CD14-positive monocyte (primary cell): Measurements from ENCODE around the gene WIPI1. TPM values are rescaled to one million over a fixed set of nuclear protein-coding genes. Genes with fewer than 3 reads are reported as not detected.
A peak's percentile ranks its signal among the peaks of the same experiment; 100 is the strongest.

ENCODE experiments used
- DNase-seq, 3 donors: peaks; one replicate each; pipeline ENCODE4 v3.0.0-alpha.2; 2011 to 2022
- H2AFZ ChIP-seq: 2 replicates; pipeline ENCODE4 v1.6.0; 2012; ENCODE audit warnings: mild to moderate bottlenecking, low read depth, low read length, inconsistent platforms; ENCODE audit not compliant: insufficient read depth, poor library complexity, severe bottlenecking
- H3K27ac ChIP-seq, 2 donors: 1 replicate in 1 of 2; 2 replicates in 1 of 2; pipeline ENCODE4 v1.5.1; 2012 to 2013; ENCODE audit warnings: low read length in 2 of 2, control low read depth in 1 of 2, inconsistent platforms in 1 of 2, low read depth in 1 of 2, mild to moderate bottlenecking in 1 of 2
- H3K27me3 ChIP-seq, 2 donors: one replicate each; pipeline versions ENCODE4 v1.6.0 to v1.6.1; 2011 to 2013; ENCODE audit warnings: low read length in 2 of 2; ENCODE audit not compliant: control insufficient read depth in 2 of 2, insufficient read depth in 2 of 2
- H3K36me3 ChIP-seq, 2 donors: replicated peaks in 1 of 2; 1 replicate in 1 of 2; 2 replicates in 1 of 2; pipeline versions ENCODE4 v1.5.1 to v1.6.1; 2012 to 2013; ENCODE audit warnings: low read length in 2 of 2, control low read depth in 1 of 2, inconsistent platforms in 1 of 2, mild to moderate bottlenecking in 1 of 2; ENCODE audit not compliant: insufficient read depth in 2 of 2, control insufficient read depth in 1 of 2
- H3K4me1 ChIP-seq, 2 donors: 1 replicate in 1 of 2; 2 replicates in 1 of 2; pipeline versions ENCODE4 v1.5.1 to v1.6.1; 2012 to 2013; ENCODE audit warnings: low read length in 2 of 2, control low read depth in 1 of 2, inconsistent platforms in 1 of 2, mild to moderate bottlenecking in 1 of 2, moderate library complexity in 1 of 2; ENCODE audit not compliant: insufficient read depth in 2 of 2, control insufficient read depth in 1 of 2
- H3K4me2 ChIP-seq: replicated peaks from 2 replicates; pipeline ENCODE3; 2012; ENCODE audit warnings: low read length, moderate library complexity, mild to moderate bottlenecking; ENCODE audit not compliant: poor library complexity, severe bottlenecking; ENCODE audit errors: extremely low read depth
- H3K4me3 ChIP-seq, 3 experiments: fragments of 200-600 bp in 1 of 3; sonication (generic) in 1 of 3; replicated peaks in 1 of 3; 1 replicate in 2 of 3; 2 replicates in 1 of 3; pipeline ENCODE4 v1.5.1; 2011 to 2013; ENCODE audit warnings: low read length in 3 of 3, mild to moderate bottlenecking in 3 of 3, control low read depth in 2 of 3, low read depth in 2 of 3, inconsistent platforms in 1 of 3, moderate library complexity in 1 of 3
- H3K79me2 ChIP-seq: 2 replicates; pipeline ENCODE4 v1.6.0; 2012; ENCODE audit warnings: mild to moderate bottlenecking, control low read depth, inconsistent platforms, low read length, moderate library complexity; ENCODE audit not compliant: insufficient read depth
- H3K9ac ChIP-seq: 2 replicates; pipeline ENCODE4 v1.6.0; 2017; ENCODE audit warnings: low read length, mild to moderate bottlenecking; ENCODE audit not compliant: insufficient read depth, poor library complexity, severe bottlenecking
- H3K9me3 ChIP-seq, 2 donors: replicated peaks in 1 of 2; 1 replicate in 1 of 2; 2 replicates in 1 of 2; pipeline versions ENCODE4 v1.5.1 to v1.6.1; 2012 to 2013; ENCODE audit warnings: low read length in 2 of 2, control low read depth in 1 of 2; ENCODE audit not compliant: control insufficient read depth in 1 of 2, insufficient read depth in 1 of 2
- H4K20me1 ChIP-seq: 2 replicates; pipeline ENCODE4 v1.6.0; 2012; ENCODE audit warnings: mild to moderate bottlenecking, low read length, control low read depth, moderate library complexity; ENCODE audit not compliant: insufficient read depth
- H3K27ac Mint-ChIP-seq, 7 donors: one replicate each; pipeline ENCODE4 v1.8.0; 2020; ENCODE audit warnings: mild to moderate bottlenecking in 7 of 7, mixed read lengths in 7 of 7, moderate library complexity in 6 of 7, inconsistent platforms in 2 of 7
- H3K27me3 Mint-ChIP-seq, 3 donors: one replicate each; pipeline ENCODE4 v1.8.0; 2021 to 2022; ENCODE audit warnings: low read depth in 3 of 3, mild to moderate bottlenecking in 3 of 3, mixed read lengths in 3 of 3, moderate library complexity in 3 of 3, inconsistent platforms in 1 of 3
- H3K36me3 Mint-ChIP-seq, 2 donors: one replicate each; pipeline ENCODE4 v1.8.0; 2020; ENCODE audit warnings: mixed read lengths in 2 of 2, inconsistent platforms in 1 of 2, mild to moderate bottlenecking in 1 of 2
- H3K4me1 Mint-ChIP-seq: one replicate; pipeline ENCODE4 v1.8.0; 2020; ENCODE audit warnings: mild to moderate bottlenecking, mixed read lengths
- H3K4me3 Mint-ChIP-seq, 2 donors: one replicate each; pipeline ENCODE4 v1.8.0; 2020; ENCODE audit warnings: mild to moderate bottlenecking in 2 of 2, mixed read lengths in 2 of 2, moderate library complexity in 1 of 2
- H3K9me3 Mint-ChIP-seq, 7 donors: one replicate each; pipeline ENCODE4 v1.8.0; 2020 to 2022; ENCODE audit warnings: mixed read lengths in 7 of 7, mild to moderate bottlenecking in 6 of 7, moderate library complexity in 6 of 7, inconsistent platforms in 2 of 7
- CTCF ChIP-seq: fragments of 200-600 bp; IDR thresholded peaks from one replicate; pipeline ENCODE4 v1.8.0; 2022; ENCODE audit warnings: antibody characterized with exemption, mild to moderate bottlenecking
- WGBS: methylation state at CpG from one replicate; pipeline ENCODE4 v1.1.5; 2013; ENCODE audit warnings: missing lambda C conversion rate; ENCODE audit not compliant: insufficient coverage; 5-methylcytosine and 5-hydroxymethylcytosine counted together
- intact Hi-C, 2 donors: fragments of 100-400 bp; cut with micrococcal nuclease; formaldehyde crosslinking; loops; one replicate each; pipeline versions ENCODE4 v1.15.0 to v1.15.1; 2023
- polyA plus RNA-seq, 3 donors: library from polyadenylated mRNA; depleted of rRNA in 1 of 3; unstranded in 2 of 3; stranded (reverse) in 1 of 3; fragments of 300-500 nt in 2 of 3; fragments of >200 nt in 1 of 3; fragmentation: Illumina TruSeq in 2 of 3; gene quantifications; 1 replicate in 2 of 3; 2 replicates in 1 of 3; pipeline ENCODE4 v1.2.3, GENCODE V29; 2012 to 2021

The WIPI1 gene
- polyA plus RNA-seq, 3 donors = 19.9 to 31.9 (median 22.1) TPM

GRCh38 chr17:68461589-68461988 lies 4.3 kb upstream of the WIPI1 start:
- H3K36me3 Mint-ChIP-seq = no peaks in the 10 kb centered on the region
- intact Hi-C loops = loop anchor here (5.0 to 10.0 kb wide), 3 partner anchors 51 to 497 kb away; partner anchors contain the start of gene PRKAR1A (in 1 of the 2)
- peak in 2 of 3 donors; percentile 25 to 43 for DNase-seq
- no peaks in the 10 kb centered on the region for H3K9me3 Mint-ChIP-seq
- peaks cover 4% of the 10 kb centered on the region for H3K79me2 ChIP-seq
- peak overlapping the region in 1 of 2 donors; percentile 9 for H3K4me3 Mint-ChIP-seq
- peaks cover 23 to 27% of the 10 kb centered on the region in 2 donors for H3K4me1 ChIP-seq
- H3K4me1 Mint-ChIP-seq = peaks cover 36% of the 10 kb centered on the region
- H3K9ac ChIP-seq = no peak overlapping the region
- H3K27ac ChIP-seq = no peak overlapping the region
- H3K27me3 Mint-ChIP-seq = peaks cover 0 to 8% (median 3%) of the 10 kb centered on the region in 3 donors
- H2AFZ ChIP-seq = no peak overlapping the region
- no peak overlapping the region for H3K4me2 ChIP-seq
- H4K20me1 ChIP-seq = no peaks in the 10 kb centered on the region
- H3K4me3 ChIP-seq = no peak overlapping the region
- WGBS = 3% methylated on average over 5 of the region's 5 CpGs
- H3K9me3 ChIP-seq = no peaks in the 10 kb centered on the region
- peak overlapping the region in 5 of 7 donors; percentile 28 to 82 (median 70) for H3K27ac Mint-ChIP-seq
- peaks cover 0 to 5% of the 10 kb centered on the region in 2 donors for H3K27me3 ChIP-seq
- no peaks in the 10 kb centered on the region for H3K36me3 ChIP-seq
- no peak for TF ChIP-seq CTCF

- Mint-ChIP-seq H3K4me1 (peaks cover 40% of the 10 kb centered on the region), H3K9me3 (peaks cover 0 to 4% (median 0%) of the 10 kb centered on the region in 7 donors), H3K27me3 (peaks cover 0 to 8% (median 3%) of the 10 kb centered on the region in 3 donors), H3K4me3 (no peak overlapping the region), H3K36me3 (no peaks in the 10 kb centered on the region), H3K27ac (peak overlapping the region in 4 of 7 donors; percentile 3 to 59 (median 16))
- no peak for TF ChIP-seq CTCF
- Histone ChIP-seq H3K9ac (no peak overlapping the region), H3K4me3 (no peak overlapping the region), H3K27ac (no peak overlapping the region), H3K36me3 (no peaks in the 10 kb centered on the region), H3K4me1 (peaks cover 27 to 31% of the 10 kb centered on the region in 2 donors), H3K4me2 (no peak overlapping the region), H3K9me3 (no peaks in the 10 kb centered on the region), H3K27me3 (peaks cover 0 to 5% of the 10 kb centered on the region in 2 donors), H3K79me2 (peaks cover 4% of the 10 kb centered on the region), H2AFZ (no peak overlapping the region), H4K20me1 (no peaks in the 10 kb centered on the region)
- WGBS = no CpG with 5 or more reads among the region's 1 CpG
- intact Hi-C loops = loop anchor here (5.0 to 10.0 kb wide), 3 partner anchors 51 to 496 kb away; partner anchors contain the start of gene PRKAR1A (in 1 of the 2)
- peak in 2 of 3 donors; percentile 49 to 55 for DNase-seq
Measured at GRCh38 chr17:68461122-68461539, 3.8 kb upstream of the WIPI1 start.
